HCT116 (cell line): ENCODE results near the gene HAPSTR1. TPM values are rescaled to one million over a fixed set of nuclear protein-coding genes. Genes with fewer than 3 reads are reported as not detected.

Source experiments
- ATAC-seq: fragments of 200-7000 bp; cut with Tn5 transposase; 2 replicates; pipeline ENCODE4 v1.9.1; 2020; ENCODE audit warnings: mild to moderate bottlenecking, moderate library complexity
- BruUV-seq: library from RNA; stranded (reverse); fragments of 400-500 nt; replicated peaks from 2 replicates; lab custom pipeline; 2021; lab: Mats Ljungman, UMichigan
- CTCF ChIA-PET: fragments of 300-600 bp; sonication (Branson Sonifier 250); formaldehyde crosslinking; loops from one replicate; lab custom pipeline; 2021; ENCODE audit warnings: antibody characterized with exemption; lab: Charles Lee
- POLR2A ChIA-PET: fragments of 300-600, 350-600 bp; sonication (Branson Sonifier 250); formaldehyde crosslinking; loops from one replicate; lab custom pipeline; 2021; ENCODE audit warnings: antibody characterized with exemption; lab: Charles Lee
- RAD21 ChIA-PET, 2 experiments: fragments of 300-600 bp; sonication (Branson Sonifier 250); formaldehyde crosslinking; loops; one replicate each; lab custom pipeline; 2023; ENCODE audit warnings: low total read pairs in 2 of 2; ENCODE audit not compliant: uncharacterized antibody in 2 of 2, unreplicated experiment in 2 of 2, low non-redundant PET in 1 of 2; lab: Charles Lee
- DNase-seq: peaks from one replicate; pipeline ENCODE4 v3.0.0-alpha.2; 2010; ENCODE audit warnings: low read depth, low spot score
- H2AFZ ChIP-seq: fragments of 200-600 bp; shearing (Covaris generic), sonication (generic); 2 replicates; pipeline ENCODE4 v1.6.1; 2017; ENCODE audit warnings: low read depth, mixed run types, mixed read lengths, antibody characterized with exemption, low read length; ENCODE audit not compliant: poor library complexity, severe bottlenecking
- H3K27ac ChIP-seq: 2 replicates; pipeline ENCODE4 v1.5.1; 2012; ENCODE audit warnings: low read depth, low read length
- H3K27me3 ChIP-seq: fragments of 200-600 bp; sonication (generic); 2 replicates; pipeline ENCODE4 v1.6.1; 2016; ENCODE audit warnings: mixed run types, low read length, mixed read lengths; ENCODE audit not compliant: insufficient read depth
- H3K36me3 ChIP-seq, 2 experiments: fragments of 200-500 bp in 1 of 2; fragments of 200-600 bp in 1 of 2; sonication (Bioruptor generic) in 1 of 2; sonication (generic) in 1 of 2; 2 replicates each; pipeline versions ENCODE4 v1.5.1 to v1.6.1; 2014 to 2016; ENCODE audit warnings: low read length in 2 of 2, inconsistent platforms in 1 of 2, mixed read lengths in 1 of 2, mixed run types in 1 of 2; ENCODE audit not compliant: insufficient read depth in 2 of 2, control insufficient read depth in 1 of 2
- H3K4me1 ChIP-seq, 2 experiments: fragments of 200-600 bp in 1 of 2; sonication (generic) in 1 of 2; 2 replicates each; pipeline versions ENCODE4 v1.5.1 to v1.6.1; 2012 to 2017; ENCODE audit warnings: low read length in 2 of 2, inconsistent platforms in 1 of 2, mild to moderate bottlenecking in 1 of 2, mixed read lengths in 1 of 2, mixed run types in 1 of 2, moderate library complexity in 1 of 2; ENCODE audit not compliant: insufficient read depth in 2 of 2, control insufficient read depth in 1 of 2
- H3K4me2 ChIP-seq: fragments of 200-600 bp; sonication (generic); 2 replicates; pipeline ENCODE4 v1.6.1; 2017; ENCODE audit warnings: mixed run types, low read length, mixed read lengths
- H3K4me3 ChIP-seq, 2 experiments: fragments of 200-600 bp in 1 of 2; sonication (generic) in 1 of 2; replicated peaks in 1 of 2; 2 replicates each; pipeline ENCODE4 v1.5.1; 2011 to 2016; ENCODE audit warnings: low read length in 2 of 2, control low read depth in 1 of 2, low read depth in 1 of 2, mild to moderate bottlenecking in 1 of 2, mixed read lengths in 1 of 2, mixed run types in 1 of 2
- H3K79me2 ChIP-seq: fragments of 200-600 bp; sonication (generic); 2 replicates; pipeline ENCODE4 v1.6.1; 2017; ENCODE audit warnings: mild to moderate bottlenecking, mixed run types, low read length, moderate library complexity, mixed read lengths; ENCODE audit not compliant: insufficient read depth
- H3K9ac ChIP-seq: fragments of 200-600 bp; sonication (generic); 2 replicates; pipeline ENCODE4 v1.6.1; 2016; ENCODE audit warnings: low read length, mixed read lengths
- H3K9me2 ChIP-seq: fragments of 200-600 bp; sonication (generic), shearing (Covaris generic); 2 replicates; pipeline ENCODE4 v1.6.1; 2017; ENCODE audit warnings: mixed run types, mild to moderate bottlenecking, moderate library complexity; ENCODE audit not compliant: insufficient read depth
- H3K9me3 ChIP-seq, 2 experiments: fragments of 200-500 bp in 1 of 2; fragments of 200-600 bp in 1 of 2; sonication (Bioruptor generic) in 1 of 2; sonication (generic) in 1 of 2; 2 replicates each; pipeline ENCODE4 v1.6.1; 2014 to 2017; ENCODE audit warnings: low read length in 2 of 2, mixed read lengths in 2 of 2, inconsistent platforms in 1 of 2, low read depth in 1 of 2, mild to moderate bottlenecking in 1 of 2, mixed run types in 1 of 2, moderate library complexity in 1 of 2; ENCODE audit not compliant: control insufficient read depth in 1 of 2, insufficient read depth in 1 of 2
- H4K20me1 ChIP-seq: fragments of 200-600 bp; sonication (generic), shearing (Covaris generic); 2 replicates; pipeline ENCODE4 v1.6.1; 2017; ENCODE audit warnings: mixed run types, mild to moderate bottlenecking, moderate library complexity; ENCODE audit not compliant: insufficient read depth
- ELF1 ChIP-seq: IDR thresholded peaks from 2 replicates; pipeline ENCODE4 v1.6.1; 2012; ENCODE audit warnings: low read depth, borderline replicate concordance
- EZH2phosphoT487 ChIP-seq: fragments of 200-600 bp; IDR thresholded peaks from 2 replicates; pipeline ENCODE4 v1.6.1; 2018; ENCODE audit warnings: antibody characterized with exemption, borderline replicate concordance
- FOSL1 ChIP-seq: IDR thresholded peaks from 2 replicates; pipeline ENCODE4 v1.6.1; 2012; ENCODE audit warnings: low read depth
- JUND ChIP-seq: IDR thresholded peaks from 2 replicates; pipeline ENCODE4 v1.6.1; 2012
- POLR2AphosphoS5 ChIP-seq: IDR thresholded peaks from 2 replicates; pipeline ENCODE4 v1.6.1; 2011; ENCODE audit warnings: mild to moderate bottlenecking, low read depth, low read length, moderate library complexity
- SIN3A ChIP-seq: IDR thresholded peaks from 2 replicates; pipeline ENCODE4 v1.6.1; 2012; ENCODE audit warnings: low read depth
- TCF7L2 ChIP-seq: IDR thresholded peaks from 2 replicates; pipeline ENCODE4 v1.7.0; 2011; ENCODE audit warnings: borderline replicate concordance, inconsistent platforms; ENCODE audit not compliant: insufficient read depth, insufficient read length; ENCODE audit errors: extremely low read depth
- YY1 ChIP-seq: IDR thresholded peaks from 2 replicates; pipeline ENCODE4 v1.6.1; 2011; ENCODE audit warnings: low read length, low read depth, moderate library complexity, mild to moderate bottlenecking; ENCODE audit not compliant: insufficient replicate concordance; ENCODE audit errors: extremely low read depth
- ZFX ChIP-seq: fragments of 450-650 bp; IDR thresholded peaks from 2 replicates; pipeline ENCODE4 v1.6.1; 2017
- intact Hi-C: fragments of 100-400 bp; cut with micrococcal nuclease; formaldehyde crosslinking; loops from 2 replicates; pipeline ENCODE4 v1.10.0; 2022
- total RNA-seq: library from RNA; stranded (reverse); gene quantifications from one replicate; pipeline ENCODE4 v1.2.1, GENCODE V29; 2021; ENCODE audit not compliant: unreplicated experiment
- TF ChIP-seq, protein P1 (sequence below): IDR thresholded peaks from 2 replicates; pipeline ENCODE4 v1.6.1; 2011; ENCODE audit warnings: mild to moderate bottlenecking, low read length, moderate library complexity; ENCODE audit not compliant: insufficient replicate concordance; ENCODE audit errors: extremely low read depth
- TF ChIP-seq, protein P2 (sequence below): IDR thresholded peaks from 2 replicates; pipeline ENCODE4 v1.6.1; 2012; ENCODE audit warnings: low read depth
- TF ChIP-seq, protein P3 (sequence below), 3 experiments: fragments of 200-600 bp in 1 of 3; sonication (generic) in 1 of 3; IDR thresholded peaks in 2 of 3; conservative IDR thresholded peaks in 1 of 3; 2 replicates each; pipeline ENCODE4 v1.5.1; 2012 to 2017; ENCODE audit warnings: low read depth in 2 of 3, low read length in 2 of 3, antibody characterized with exemption in 1 of 3, borderline replicate concordance in 1 of 3, control low read depth in 1 of 3, mild to moderate bottlenecking in 1 of 3, mixed read lengths in 1 of 3, mixed run types in 1 of 3, moderate library complexity in 1 of 3; ENCODE audit not compliant: insufficient read depth in 1 of 3

HAPSTR1 gene
- total RNA-seq, 1 experiment from 2014 or later, result 54.9 TPM

DNA sequence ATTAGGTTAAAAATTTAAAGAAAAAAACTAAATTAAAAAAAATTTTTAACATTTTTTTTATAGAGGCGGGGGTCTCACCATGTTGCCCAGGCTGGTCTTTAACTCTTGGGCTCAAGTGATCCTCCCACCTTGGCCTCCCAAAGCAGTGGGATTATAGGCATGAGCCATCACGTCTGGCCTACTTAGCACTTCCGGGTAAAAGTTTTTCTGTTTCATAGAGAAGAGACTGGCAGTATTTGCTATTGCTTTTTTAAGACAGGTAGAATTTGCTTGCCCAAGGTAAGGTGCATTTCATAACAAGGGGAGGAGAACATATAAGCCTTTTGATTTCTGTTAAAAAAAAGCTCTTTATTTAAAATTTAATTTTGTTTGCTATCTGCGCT, 12.0 kb upstream of the HAPSTR1 start:
- peak overlapping the region; percentile 73 for H2AFZ ChIP-seq
- no peaks in the 10 kb centered on the region for H3K27me3 ChIP-seq
- H3K9me3 ChIP-seq, result no peaks in the 10 kb centered on the region
- intact Hi-C loops, result loop anchor here (1.0 kb wide), 1 partner anchor 12 kb away; the partner anchor contains the start of gene HAPSTR1
- POLR2A ChIA-PET, result interaction anchor here (0.6 to 8.0 kb wide), 12 partner anchors 9 to 453 kb away, joined by 3 to 183 read pairs (median 4); partner anchors contain the start of genes CARHSP1 and HAPSTR1
- H3K9ac ChIP-seq, result no peak overlapping the region
- CTCF ChIA-PET, result interaction anchor here (1.4 to 2.4 kb wide), 3 partner anchors 10 to 29 kb away, joined by 3 to 14 read pairs (median 5); partner anchors contain the start of gene HAPSTR1
- 0 out of 2 replicates have a peak overlapping the region, but pooled peaks have one; percentile 63 for H3K4me2 ChIP-seq
- H3K4me3 ChIP-seq, result no peak overlapping the region
- no peak for DNase-seq
- peaks cover 30 to 58% of the 10 kb centered on the region in 2 experiments for H3K4me1 ChIP-seq
- H3K36me3 ChIP-seq, result no peaks in the 10 kb centered on the region
- no peaks in the 10 kb centered on the region for H3K9me2 ChIP-seq
- no peaks in the 10 kb centered on the region for H3K79me2 ChIP-seq
- H3K27ac ChIP-seq, result peak overlapping the region; percentile 74; the same call in 1 of the 2 replicates
- no peaks in the 10 kb centered on the region for H4K20me1 ChIP-seq
- RAD21 ChIA-PET, result interaction anchor here in 1 of 2 experiments (0.9 kb wide), 1 partner anchor 12 kb away, joined by 3 read pairs; the partner anchor contains the start of gene HAPSTR1
- ATAC-seq, result no peak
- BruUV-seq, result TSS peak; percentile 40
- TF ChIP-seq EZH2phosphoT487 (no peak), SIN3A (no peak), ZFX (no peak), TCF7L2 (no peak), YY1 (no peak), JUND (no peak), ELF1 (no peak), POLR2AphosphoS5 (no peak), FOSL1 (no peak)
- TF ChIP-seq, protein P1, sequence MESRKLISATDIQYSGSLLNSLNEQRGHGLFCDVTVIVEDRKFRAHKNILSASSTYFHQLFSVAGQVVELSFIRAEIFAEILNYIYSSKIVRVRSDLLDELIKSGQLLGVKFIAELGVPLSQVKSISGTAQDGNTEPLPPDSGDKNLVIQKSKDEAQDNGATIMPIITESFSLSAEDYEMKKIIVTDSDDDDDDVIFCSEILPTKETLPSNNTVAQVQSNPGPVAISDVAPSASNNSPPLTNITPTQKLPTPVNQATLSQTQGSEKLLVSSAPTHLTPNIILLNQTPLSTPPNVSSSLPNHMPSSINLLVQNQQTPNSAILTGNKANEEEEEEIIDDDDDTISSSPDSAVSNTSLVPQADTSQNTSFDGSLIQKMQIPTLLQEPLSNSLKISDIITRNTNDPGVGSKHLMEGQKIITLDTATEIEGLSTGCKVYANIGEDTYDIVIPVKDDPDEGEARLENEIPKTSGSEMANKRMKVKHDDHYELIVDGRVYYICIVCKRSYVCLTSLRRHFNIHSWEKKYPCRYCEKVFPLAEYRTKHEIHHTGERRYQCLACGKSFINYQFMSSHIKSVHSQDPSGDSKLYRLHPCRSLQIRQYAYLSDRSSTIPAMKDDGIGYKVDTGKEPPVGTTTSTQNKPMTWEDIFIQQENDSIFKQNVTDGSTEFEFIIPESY, result no peak
- TF ChIP-seq, protein P2, sequence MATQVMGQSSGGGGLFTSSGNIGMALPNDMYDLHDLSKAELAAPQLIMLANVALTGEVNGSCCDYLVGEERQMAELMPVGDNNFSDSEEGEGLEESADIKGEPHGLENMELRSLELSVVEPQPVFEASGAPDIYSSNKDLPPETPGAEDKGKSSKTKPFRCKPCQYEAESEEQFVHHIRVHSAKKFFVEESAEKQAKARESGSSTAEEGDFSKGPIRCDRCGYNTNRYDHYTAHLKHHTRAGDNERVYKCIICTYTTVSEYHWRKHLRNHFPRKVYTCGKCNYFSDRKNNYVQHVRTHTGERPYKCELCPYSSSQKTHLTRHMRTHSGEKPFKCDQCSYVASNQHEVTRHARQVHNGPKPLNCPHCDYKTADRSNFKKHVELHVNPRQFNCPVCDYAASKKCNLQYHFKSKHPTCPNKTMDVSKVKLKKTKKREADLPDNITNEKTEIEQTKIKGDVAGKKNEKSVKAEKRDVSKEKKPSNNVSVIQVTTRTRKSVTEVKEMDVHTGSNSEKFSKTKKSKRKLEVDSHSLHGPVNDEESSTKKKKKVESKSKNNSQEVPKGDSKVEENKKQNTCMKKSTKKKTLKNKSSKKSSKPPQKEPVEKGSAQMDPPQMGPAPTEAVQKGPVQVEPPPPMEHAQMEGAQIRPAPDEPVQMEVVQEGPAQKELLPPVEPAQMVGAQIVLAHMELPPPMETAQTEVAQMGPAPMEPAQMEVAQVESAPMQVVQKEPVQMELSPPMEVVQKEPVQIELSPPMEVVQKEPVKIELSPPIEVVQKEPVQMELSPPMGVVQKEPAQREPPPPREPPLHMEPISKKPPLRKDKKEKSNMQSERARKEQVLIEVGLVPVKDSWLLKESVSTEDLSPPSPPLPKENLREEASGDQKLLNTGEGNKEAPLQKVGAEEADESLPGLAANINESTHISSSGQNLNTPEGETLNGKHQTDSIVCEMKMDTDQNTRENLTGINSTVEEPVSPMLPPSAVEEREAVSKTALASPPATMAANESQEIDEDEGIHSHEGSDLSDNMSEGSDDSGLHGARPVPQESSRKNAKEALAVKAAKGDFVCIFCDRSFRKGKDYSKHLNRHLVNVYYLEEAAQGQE, result no peak
- TF ChIP-seq, protein P3, sequence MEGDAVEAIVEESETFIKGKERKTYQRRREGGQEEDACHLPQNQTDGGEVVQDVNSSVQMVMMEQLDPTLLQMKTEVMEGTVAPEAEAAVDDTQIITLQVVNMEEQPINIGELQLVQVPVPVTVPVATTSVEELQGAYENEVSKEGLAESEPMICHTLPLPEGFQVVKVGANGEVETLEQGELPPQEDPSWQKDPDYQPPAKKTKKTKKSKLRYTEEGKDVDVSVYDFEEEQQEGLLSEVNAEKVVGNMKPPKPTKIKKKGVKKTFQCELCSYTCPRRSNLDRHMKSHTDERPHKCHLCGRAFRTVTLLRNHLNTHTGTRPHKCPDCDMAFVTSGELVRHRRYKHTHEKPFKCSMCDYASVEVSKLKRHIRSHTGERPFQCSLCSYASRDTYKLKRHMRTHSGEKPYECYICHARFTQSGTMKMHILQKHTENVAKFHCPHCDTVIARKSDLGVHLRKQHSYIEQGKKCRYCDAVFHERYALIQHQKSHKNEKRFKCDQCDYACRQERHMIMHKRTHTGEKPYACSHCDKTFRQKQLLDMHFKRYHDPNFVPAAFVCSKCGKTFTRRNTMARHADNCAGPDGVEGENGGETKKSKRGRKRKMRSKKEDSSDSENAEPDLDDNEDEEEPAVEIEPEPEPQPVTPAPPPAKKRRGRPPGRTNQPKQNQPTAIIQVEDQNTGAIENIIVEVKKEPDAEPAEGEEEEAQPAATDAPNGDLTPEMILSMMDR (IDR thresholded peaks at IDR 0.05 in 2 of 3, conservative IDR thresholded peaks at IDR 0.05 in 1 of 3; ENCODE audit: borderline replicate concordance in 1 of 3, insufficient read depth in 1 of 3, low read depth in 2 of 3, low read length in 2 of 3), result no peak
